Measurements from ENCODE around the gene TMEM72. TPM values are rescaled to one million over a fixed set of nuclear protein-coding genes. Genes with fewer than 3 reads are reported as not detected.

The TMEM72 gene
- total RNA-seq, 3 donors from 2014 or later = not detected

DNA sequence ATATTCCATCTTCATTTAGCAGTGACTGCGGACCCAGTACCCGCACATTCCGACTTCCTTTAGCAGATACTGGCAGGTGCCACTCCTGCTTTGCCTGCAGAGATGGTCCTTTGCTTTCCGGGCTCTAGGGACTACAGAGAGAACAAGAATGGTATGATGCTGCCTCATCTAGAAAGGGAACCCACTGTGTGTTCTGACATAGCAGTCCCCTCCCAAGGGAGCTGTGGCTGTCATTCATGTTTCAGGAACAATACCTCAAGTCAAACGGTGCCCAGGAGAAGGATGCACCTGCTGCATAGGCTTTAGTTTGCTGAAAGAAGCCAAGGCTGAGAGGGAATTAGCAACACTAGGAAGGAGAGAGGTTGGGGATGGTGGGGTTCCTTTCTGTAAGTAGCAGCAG is 15.9 kb upstream of the TMEM72 start:
- Histone ChIP-seq H3K27ac (no peak overlapping the region), H3K4me1 (no peaks in the 10 kb centered on the region), H3K27me3 (no peaks in the 10 kb centered on the region), H3K9me3 (no peaks in the 10 kb centered on the region), H3K4me3 (no peak overlapping the region), H3K36me3 (no peaks in the 10 kb centered on the region)
- no peak for DNase-seq (ENCODE audit: low spot score in 2 of 2)
- TF ChIP-seq POLR2A (IDR thresholded peaks at IDR 0.05) (no peak), CTCF (IDR thresholded peaks at IDR 0.05) (no peak), POLR2AphosphoS5 (IDR thresholded peaks at IDR 0.05) (no peak)
- intact Hi-C loops (cut with DNase I; ENCODE audit: low total_unique reads) = no loop called here

GRCh38 chr10:44897049-44897448 is 14.1 kb upstream of the TMEM72 start:
- no peak for TF ChIP-seq CTCF (IDR thresholded peaks at IDR 0.05)
- no peak for TF ChIP-seq POLR2AphosphoS5 (IDR thresholded peaks at IDR 0.05)
- TF ChIP-seq POLR2A (IDR thresholded peaks at IDR 0.05) = no peak
- Histone ChIP-seq H3K4me1 (no peaks in the 10 kb centered on the region), H3K36me3 (no peaks in the 10 kb centered on the region), H3K4me3 (no peak overlapping the region), H3K9me3 (no peaks in the 10 kb centered on the region), H3K27ac (no peak overlapping the region), H3K27me3 (no peaks in the 10 kb centered on the region)
- DNase-seq (ENCODE audit: low spot score in 2 of 2) = no peak
- intact Hi-C loops (cut with DNase I; ENCODE audit: low total_unique reads) = no loop called here

- intact Hi-C loops (cut with DNase I; ENCODE audit: low total_unique reads) = no loop called here
- Histone ChIP-seq H3K27me3 (no peaks in the 10 kb centered on the region), H3K27ac (no peak overlapping the region), H3K4me1 (no peaks in the 10 kb centered on the region), H3K36me3 (no peaks in the 10 kb centered on the region), H3K9me3 (no peaks in the 10 kb centered on the region), H3K4me3 (no peak overlapping the region)
- DNase-seq (ENCODE audit: low spot score in 2 of 2) = no peak
- TF ChIP-seq POLR2A (IDR thresholded peaks at IDR 0.05) = no peak
- TF ChIP-seq CTCF (IDR thresholded peaks at IDR 0.05) = no peak
- no peak for TF ChIP-seq POLR2AphosphoS5 (IDR thresholded peaks at IDR 0.05)
These were observed 12.5 kb upstream of the TMEM72 start for GRCh38 chr10:44898665-44899064.

- TF ChIP-seq POLR2AphosphoS5 (IDR thresholded peaks at IDR 0.05) (no peak), POLR2A (IDR thresholded peaks at IDR 0.05) (no peak), CTCF (IDR thresholded peaks at IDR 0.05) (no peak)
- H3K9me3 ChIP-seq = no peaks in the 10 kb centered on the region
- no peak for DNase-seq (ENCODE audit: low spot score in 2 of 2)
- intact Hi-C loops (cut with DNase I; ENCODE audit: low total_unique reads) = no loop called here
- H3K4me1 ChIP-seq = no peaks in the 10 kb centered on the region
- no peak overlapping the region for H3K27ac ChIP-seq
- H3K4me3 ChIP-seq = no peak overlapping the region
- no peaks in the 10 kb centered on the region for H3K36me3 ChIP-seq
- no peaks in the 10 kb centered on the region for H3K27me3 ChIP-seq
These were observed 11.6 kb upstream of the TMEM72 start for GRCh38 chr10:44899450-44900080.

- intact Hi-C loops (cut with DNase I; ENCODE audit: low total_unique reads) = no loop called here
- Histone ChIP-seq H3K9me3 (no peaks in the 10 kb centered on the region), H3K36me3 (no peaks in the 10 kb centered on the region), H3K4me3 (no peak overlapping the region), H3K27me3 (no peaks in the 10 kb centered on the region), H3K27ac (no peak overlapping the region), H3K4me1 (no peaks in the 10 kb centered on the region)
- no peak for DNase-seq (ENCODE audit: low spot score in 2 of 2)
- TF ChIP-seq POLR2A (IDR thresholded peaks at IDR 0.05) = no peak
- no peak for TF ChIP-seq CTCF (IDR thresholded peaks at IDR 0.05)
- no peak for TF ChIP-seq POLR2AphosphoS5 (IDR thresholded peaks at IDR 0.05)
These were observed 8.1 kb upstream of the TMEM72 start for GRCh38 chr10:44902941-44903545.

All from breast epithelium (tissue), 4 donors.